SK-N-SH treated with all-trans-retinoic acid at 6 μM for 48 hours (cell line): ENCODE data around the gene MYO1H.

ENCODE experiments used
- ARNTL ChIP-seq: fragments of 450-650 bp; formaldehyde crosslinking; IDR thresholded peaks from 2 replicates; pipeline ENCODE4 v1.5.0; 2020; ENCODE audit warnings: low read depth, mild to moderate bottlenecking, moderate library complexity, borderline replicate concordance
- BACH2 ChIP-seq: fragments of 250-450 bp; sonication (Bioruptor Pico); IDR thresholded peaks from 2 replicates; pipeline ENCODE4 v1.9.0; 2021; ENCODE audit warnings: mild to moderate bottlenecking, borderline replicate concordance
- CSDC2 ChIP-seq: fragments of 250-450 bp; sonication (Bioruptor Pico); IDR thresholded peaks from 2 replicates; pipeline ENCODE4 v1.5.0; 2020; ENCODE audit warnings: mild to moderate bottlenecking, moderate library complexity
- ESRRG ChIP-seq: fragments of 250-450 bp; sonication (Bioruptor Pico); IDR thresholded peaks from 2 replicates; pipeline ENCODE4 v1.6.1; 2021; ENCODE audit warnings: mild to moderate bottlenecking
- OSR1 ChIP-seq: fragments of 250-450 bp; sonication (Bioruptor Pico); IDR thresholded peaks from 2 replicates; pipeline ENCODE4 v1.8.0; 2022; ENCODE audit warnings: moderate library complexity, mild to moderate bottlenecking, inconsistent platforms
- PPARA ChIP-seq: fragments of 250-450 bp; sonication (Bioruptor Pico); IDR thresholded peaks from 2 replicates; pipeline ENCODE4 v1.5.0; 2020; ENCODE audit warnings: mild to moderate bottlenecking, borderline replicate concordance
- RARB ChIP-seq: fragments of 250-450 bp; sonication (Bioruptor Pico); IDR thresholded peaks from 2 replicates; pipeline ENCODE4 v1.8.0; 2021; ENCODE audit warnings: mild to moderate bottlenecking, moderate library complexity
- SNAI2 ChIP-seq: fragments of 250-450 bp; sonication (Bioruptor Pico); IDR thresholded peaks from 2 replicates; pipeline ENCODE4 v1.5.0; 2020; ENCODE audit warnings: mild to moderate bottlenecking, moderate library complexity
- TCF4 ChIP-seq: fragments of 250-450 bp; sonication (Bioruptor Pico); IDR thresholded peaks from 2 replicates; pipeline ENCODE4 v1.8.0; 2021; ENCODE audit warnings: mild to moderate bottlenecking, moderate library complexity, borderline replicate concordance
- TOX ChIP-seq: fragments of 250-450 bp; sonication (Bioruptor Pico); IDR thresholded peaks from 2 replicates; pipeline ENCODE4 v1.8.0; 2021; ENCODE audit warnings: mild to moderate bottlenecking, moderate library complexity, borderline replicate concordance
- ZFP30 ChIP-seq: fragments of 450-650 bp; formaldehyde crosslinking; IDR thresholded peaks from 2 replicates; pipeline ENCODE4 v1.5.0; 2022; ENCODE audit warnings: mild to moderate bottlenecking, moderate library complexity
- TF ChIP-seq, protein P1 (sequence below): fragments of 250-450 bp; sonication (Bioruptor Pico); IDR thresholded peaks from 2 replicates; pipeline ENCODE4 v1.8.0; 2020; ENCODE audit warnings: mild to moderate bottlenecking, moderate library complexity, borderline replicate concordance

- TF ChIP-seq TCF4 (CRISPR knock-in tag): no peak
- TF ChIP-seq SNAI2 (CRISPR knock-in tag): no peak
- TF ChIP-seq TOX (CRISPR knock-in tag): no peak
- TF ChIP-seq, protein P1, sequence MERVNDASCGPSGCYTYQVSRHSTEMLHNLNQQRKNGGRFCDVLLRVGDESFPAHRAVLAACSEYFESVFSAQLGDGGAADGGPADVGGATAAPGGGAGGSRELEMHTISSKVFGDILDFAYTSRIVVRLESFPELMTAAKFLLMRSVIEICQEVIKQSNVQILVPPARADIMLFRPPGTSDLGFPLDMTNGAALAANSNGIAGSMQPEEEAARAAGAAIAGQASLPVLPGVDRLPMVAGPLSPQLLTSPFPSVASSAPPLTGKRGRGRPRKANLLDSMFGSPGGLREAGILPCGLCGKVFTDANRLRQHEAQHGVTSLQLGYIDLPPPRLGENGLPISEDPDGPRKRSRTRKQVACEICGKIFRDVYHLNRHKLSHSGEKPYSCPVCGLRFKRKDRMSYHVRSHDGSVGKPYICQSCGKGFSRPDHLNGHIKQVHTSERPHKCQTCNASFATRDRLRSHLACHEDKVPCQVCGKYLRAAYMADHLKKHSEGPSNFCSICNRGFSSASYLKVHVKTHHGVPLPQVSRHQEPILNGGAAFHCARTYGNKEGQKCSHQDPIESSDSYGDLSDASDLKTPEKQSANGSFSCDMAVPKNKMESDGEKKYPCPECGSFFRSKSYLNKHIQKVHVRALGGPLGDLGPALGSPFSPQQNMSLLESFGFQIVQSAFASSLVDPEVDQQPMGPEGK (CRISPR knock-in tag): no peak
- TF ChIP-seq ZFP30: no peak
- no peak for TF ChIP-seq ESRRG (CRISPR knock-in tag)
- no peak for TF ChIP-seq CSDC2 (CRISPR knock-in tag)
- no peak for TF ChIP-seq ARNTL (CRISPR knock-in tag)
- no peak for TF ChIP-seq OSR1 (CRISPR knock-in tag)
- no peak for TF ChIP-seq RARB
- TF ChIP-seq PPARA (CRISPR knock-in tag): no peak
- no peak for TF ChIP-seq BACH2 (CRISPR knock-in tag)
Observed at GRCh38 chr12:109386059-109386433, 38.3 kb downstream of the MYO1H start.
